Activated T-cell treated with anti-CD3 and anti-CD28 coated beads, Interleukin-2, amount 50 U/mL, for 4 hours (primary cell): ENCODE results near the gene CARD19. TPM values are rescaled to one million over a fixed set of nuclear protein-coding genes. Genes with fewer than 3 reads are reported as not detected.

Experiments used
- ATAC-seq, 2 donors: fragments of 200-7000 bp; cut with Tn5 transposase; one replicate each; pipeline ENCODE4 v1.10.0; 2021
- DNase-seq: peaks from one replicate; pipeline ENCODE4 v3.0.0-alpha.2; 2020
- H3K27me3 Mint-ChIP-seq: one replicate; pipeline ENCODE4 v1.8.0; 2021; ENCODE audit warnings: low read depth, mixed read lengths
- H3K36me3 Mint-ChIP-seq: one replicate; pipeline ENCODE4 v1.8.0; 2022; ENCODE audit warnings: mixed read lengths; ENCODE audit not compliant: insufficient read depth
- H3K4me1 Mint-ChIP-seq: one replicate; pipeline ENCODE4 v1.8.0; 2021; ENCODE audit warnings: low read depth, mixed read lengths
- H3K4me3 Mint-ChIP-seq: one replicate; pipeline ENCODE4 v1.8.0; 2021; ENCODE audit warnings: mild to moderate bottlenecking, moderate library complexity, mixed read lengths
- H3K9me3 Mint-ChIP-seq: one replicate; pipeline ENCODE4 v1.8.0; 2021; ENCODE audit warnings: mixed read lengths
- total RNA-seq, 3 donors: library from RNA; stranded (reverse); gene quantifications; one replicate each; pipeline ENCODE4 v1.2.1, GENCODE V29; 2021

Gene CARD19
- total RNA-seq, 3 donors from 2014 or later, result 25.5 to 33.8 (median 28.4) TPM

DNA sequence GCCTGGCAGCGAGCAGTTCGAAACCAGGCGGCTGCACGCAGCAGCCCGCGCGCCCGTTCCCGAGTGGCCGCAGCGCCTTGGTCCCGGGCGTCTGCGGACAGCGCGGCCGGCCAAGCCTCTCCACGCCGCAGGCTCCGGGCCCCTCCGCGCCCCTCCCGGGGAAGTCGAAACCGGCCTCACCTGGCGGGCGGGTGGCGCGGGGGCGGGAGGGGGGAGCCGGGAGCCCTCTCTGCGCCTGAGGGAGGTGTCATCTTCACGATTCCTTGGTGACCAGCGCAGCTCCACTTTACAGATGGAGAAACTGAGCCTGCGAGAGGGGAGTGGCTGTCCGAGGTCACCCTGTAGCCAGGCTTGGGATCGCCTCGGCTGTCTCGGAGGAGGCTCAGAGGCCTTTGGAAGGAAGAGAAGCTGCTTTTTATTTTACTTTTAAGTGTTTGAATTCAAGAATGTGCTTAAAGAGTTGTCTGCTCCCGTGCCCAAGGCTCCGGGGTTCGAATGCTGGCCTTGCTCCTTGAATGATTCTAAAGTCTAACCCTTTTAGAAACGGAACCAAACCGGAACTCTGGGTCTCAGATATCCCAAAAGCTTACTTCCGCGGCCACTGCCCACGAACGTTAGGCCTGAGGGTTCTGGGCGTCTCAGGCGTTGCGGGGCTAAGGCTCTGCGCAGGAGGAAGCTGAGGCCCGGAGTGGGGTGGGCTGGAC is 36.9 kb upstream of the CARD19 start:
- peak; percentile 24 to 27 for ATAC-seq
- no peaks in the 10 kb centered on the region for H3K27me3 Mint-ChIP-seq
- H3K4me3 Mint-ChIP-seq, result peak overlapping the region; percentile 88
- peaks cover 63% of the 10 kb centered on the region for H3K4me1 Mint-ChIP-seq
- no peaks in the 10 kb centered on the region for H3K9me3 Mint-ChIP-seq
- DNase-seq, result peak; percentile 36
- H3K36me3 Mint-ChIP-seq, result no peaks in the 10 kb centered on the region

DNA sequence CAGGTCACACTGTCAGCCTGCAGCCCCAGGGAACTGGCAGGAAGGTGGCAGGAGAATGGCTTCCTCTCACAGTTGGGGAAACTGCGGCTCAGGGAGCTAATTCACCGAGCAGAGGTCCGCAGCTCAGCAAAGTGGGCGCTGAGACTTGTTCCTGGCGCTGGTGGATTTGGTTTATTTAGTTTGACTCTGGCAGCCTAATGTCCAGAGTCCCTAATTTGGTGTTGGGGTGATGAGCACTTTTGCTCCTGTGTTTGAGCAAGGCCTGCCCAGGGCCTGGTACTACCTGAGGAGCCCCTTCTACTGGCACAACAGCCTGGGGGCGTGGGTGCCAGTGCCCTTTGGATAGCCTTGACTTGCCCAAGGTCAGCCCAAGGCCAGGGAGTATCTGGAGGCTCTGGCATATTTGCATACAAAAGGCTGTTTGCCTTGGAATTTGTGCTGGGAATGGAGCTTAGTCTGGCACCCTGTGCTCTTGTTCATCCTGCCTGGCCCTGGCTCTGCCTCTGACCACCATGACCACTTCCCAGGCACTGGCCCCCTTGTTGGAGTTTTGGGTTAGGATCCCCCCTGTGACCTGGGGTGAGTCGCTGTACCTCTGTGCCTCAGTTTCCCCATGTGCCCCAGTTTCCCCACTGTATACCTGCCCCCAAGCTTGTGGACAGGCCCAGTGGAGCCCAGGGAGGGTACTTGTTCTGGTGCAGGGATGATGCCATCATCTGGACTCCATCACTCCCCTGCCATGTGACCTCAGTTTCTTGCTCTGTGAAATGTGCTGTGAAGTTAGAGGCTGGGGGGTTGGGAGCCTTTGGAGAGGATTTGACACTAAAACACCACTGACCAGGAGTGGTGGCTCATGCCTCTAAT is 36.1 kb upstream of the CARD19 start:
- Mint-ChIP-seq H3K27me3 (no peaks in the 10 kb centered on the region), H3K4me3 (peak overlapping the region; percentile 88), H3K4me1 (peaks cover 70% of the 10 kb centered on the region), H3K9me3 (no peaks in the 10 kb centered on the region), H3K36me3 (no peaks in the 10 kb centered on the region)
- DNase-seq (no peak), ATAC-seq (no peak)

DNA sequence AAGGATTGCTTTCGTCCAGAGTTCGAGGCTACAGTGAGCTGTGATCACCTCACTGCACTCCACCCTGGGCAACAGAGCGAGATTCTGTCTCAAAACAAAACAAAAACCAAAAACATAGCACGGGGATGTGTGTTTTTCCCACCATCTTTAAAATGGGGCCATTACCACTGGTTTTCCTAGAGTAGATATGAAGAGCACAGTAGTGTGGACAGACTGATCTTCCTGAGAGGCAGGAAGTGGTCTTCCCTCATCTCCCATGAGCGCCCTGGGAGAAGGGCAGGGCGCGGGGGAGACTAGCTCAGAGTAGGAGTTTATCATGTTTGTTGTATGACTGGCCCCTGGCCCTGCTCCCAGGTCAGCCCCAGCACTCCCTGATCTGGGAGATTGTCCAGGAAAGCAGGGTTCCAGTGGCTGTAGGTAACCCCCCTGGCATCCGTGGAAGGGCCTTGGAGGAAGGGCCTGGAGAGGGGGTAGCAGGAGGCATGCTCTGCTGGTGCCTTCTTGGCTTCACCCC is 35.2 kb upstream of the CARD19 start:
- Mint-ChIP-seq H3K36me3 (peaks cover 2% of the 10 kb centered on the region), H3K27me3 (no peaks in the 10 kb centered on the region), H3K9me3 (no peaks in the 10 kb centered on the region), H3K4me1 (peaks cover 75% of the 10 kb centered on the region), H3K4me3 (peak overlapping the region; percentile 88)
- no peak for ATAC-seq
- no peak for DNase-seq

DNA sequence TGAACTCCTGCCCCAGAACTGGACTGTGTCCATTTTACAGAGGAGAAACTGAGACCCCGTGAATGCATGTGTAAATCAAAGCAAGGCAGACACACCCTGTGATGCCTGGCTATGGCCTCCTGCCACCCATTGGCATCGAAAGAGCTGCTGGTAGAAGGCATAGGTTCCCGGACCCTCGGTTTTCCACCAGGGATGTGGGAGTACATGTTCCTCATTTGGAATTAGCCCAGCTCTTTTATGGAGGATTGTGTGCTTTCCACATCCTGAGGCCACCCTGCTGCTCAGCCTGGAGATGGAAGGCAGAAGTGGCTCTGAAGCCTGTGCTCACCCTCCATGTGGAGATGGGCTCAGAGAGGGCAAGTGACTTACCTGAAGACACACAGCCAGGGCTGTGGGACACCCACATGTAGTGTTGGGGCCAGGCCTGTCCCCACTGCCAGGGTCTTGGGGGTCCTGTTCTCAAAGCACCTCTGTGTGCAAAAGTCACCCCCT is 34.7 kb upstream of the CARD19 start:
- H3K4me3 Mint-ChIP-seq, result peak overlapping the region; percentile 88
- no peaks in the 10 kb centered on the region for H3K9me3 Mint-ChIP-seq
- peaks cover 4% of the 10 kb centered on the region for H3K36me3 Mint-ChIP-seq
- H3K4me1 Mint-ChIP-seq, result peaks cover 80% of the 10 kb centered on the region
- DNase-seq (no peak), ATAC-seq (no peak)
- H3K27me3 Mint-ChIP-seq, result no peaks in the 10 kb centered on the region

DNA sequence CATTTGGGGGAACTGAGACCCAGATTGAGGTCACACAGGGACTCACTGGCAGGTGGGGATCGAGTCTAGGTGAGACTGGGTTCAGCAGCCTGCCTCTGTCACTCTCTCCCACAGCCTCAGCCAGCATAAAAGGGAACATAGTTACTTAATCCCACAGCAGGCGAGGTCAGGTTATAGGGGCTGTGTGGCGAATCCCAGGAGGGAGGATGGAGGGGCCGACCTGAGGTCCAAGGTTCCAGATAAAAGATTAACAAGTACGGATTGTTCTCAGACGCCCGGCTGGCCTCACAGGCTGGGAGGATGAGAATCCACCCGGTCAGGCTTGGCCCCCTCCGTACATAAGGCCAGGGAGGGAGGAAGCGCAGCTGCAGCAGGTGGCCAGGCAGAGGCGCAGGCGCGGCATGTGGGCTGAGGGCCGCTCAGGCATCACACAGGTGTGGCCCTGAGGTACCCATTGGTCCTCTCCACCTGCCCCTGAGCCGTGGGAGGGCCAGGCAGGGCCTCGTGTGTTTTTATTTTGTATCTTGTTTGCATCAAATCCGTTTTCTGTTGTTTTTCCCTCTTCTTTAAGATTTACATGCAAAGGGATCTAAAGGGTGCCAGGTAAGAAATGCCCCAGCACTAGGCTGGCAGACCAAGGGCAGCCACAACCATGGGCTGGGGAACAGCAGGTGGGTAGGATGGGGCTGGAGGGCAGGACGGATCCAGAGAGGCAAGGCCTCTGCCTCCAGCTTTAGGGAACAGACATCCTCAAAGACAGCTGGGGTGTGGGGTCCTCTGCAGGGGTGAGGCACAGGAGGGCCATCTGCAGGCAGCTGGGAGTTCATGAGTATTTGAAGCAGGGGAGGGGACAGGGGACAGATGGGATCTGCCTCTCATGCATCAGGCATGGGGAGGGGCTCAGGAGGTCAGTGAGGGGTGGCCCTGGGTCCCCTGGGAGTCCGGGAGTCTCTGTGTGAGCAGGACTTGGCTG is 33.9 kb upstream of the CARD19 start:
- Mint-ChIP-seq H3K4me3 (peak overlapping the region; percentile 67), H3K9me3 (no peaks in the 10 kb centered on the region), H3K36me3 (peaks cover 5% of the 10 kb centered on the region), H3K4me1 (peaks cover 86% of the 10 kb centered on the region), H3K27me3 (no peaks in the 10 kb centered on the region)
- no peak for DNase-seq
- ATAC-seq, result no peak

DNA sequence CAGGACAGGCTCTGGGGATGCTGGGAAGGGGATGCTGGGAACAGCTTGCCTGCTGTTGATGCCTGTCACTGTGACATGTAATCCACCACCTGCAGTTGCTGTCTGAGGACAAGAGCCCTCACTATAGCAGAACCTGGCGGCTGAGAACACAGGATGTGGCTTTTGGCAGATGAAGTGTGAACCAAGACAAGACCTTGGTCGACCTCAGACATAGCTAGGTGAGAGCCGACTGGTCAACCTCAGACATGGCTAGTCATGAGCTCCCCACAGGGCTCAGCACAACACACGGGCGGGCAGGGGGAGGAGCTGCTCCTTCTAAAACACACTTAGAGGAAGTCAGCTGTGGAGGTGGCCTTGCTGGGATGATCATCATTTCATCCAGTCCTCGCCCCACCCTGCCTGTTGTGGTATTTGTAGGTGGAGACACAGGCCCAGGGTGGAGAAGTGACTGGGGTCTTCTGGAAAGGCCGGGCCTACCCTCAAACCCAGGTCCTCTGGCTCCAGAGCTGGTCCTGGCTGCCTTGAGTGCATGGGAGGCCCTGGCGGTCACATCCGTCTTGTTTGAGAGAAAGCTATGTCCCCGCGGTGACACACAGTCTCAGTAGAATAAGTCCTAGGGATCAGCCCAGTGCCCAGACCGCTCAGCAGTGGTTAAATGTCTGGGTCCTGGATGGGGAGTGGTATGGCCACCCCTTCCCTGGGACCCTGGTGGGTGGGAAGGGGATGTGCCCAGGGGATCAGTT is 31.5 kb upstream of the CARD19 start:
- H3K9me3 Mint-ChIP-seq, result no peaks in the 10 kb centered on the region
- no peaks in the 10 kb centered on the region for H3K27me3 Mint-ChIP-seq
- peaks cover 15% of the 10 kb centered on the region for H3K36me3 Mint-ChIP-seq
- H3K4me3 Mint-ChIP-seq, result peak overlapping the region; percentile 78
- peak; percentile 74 for DNase-seq
- peak; percentile 93 to 95 for ATAC-seq
- H3K4me1 Mint-ChIP-seq, result peaks cover 93% of the 10 kb centered on the region

DNA sequence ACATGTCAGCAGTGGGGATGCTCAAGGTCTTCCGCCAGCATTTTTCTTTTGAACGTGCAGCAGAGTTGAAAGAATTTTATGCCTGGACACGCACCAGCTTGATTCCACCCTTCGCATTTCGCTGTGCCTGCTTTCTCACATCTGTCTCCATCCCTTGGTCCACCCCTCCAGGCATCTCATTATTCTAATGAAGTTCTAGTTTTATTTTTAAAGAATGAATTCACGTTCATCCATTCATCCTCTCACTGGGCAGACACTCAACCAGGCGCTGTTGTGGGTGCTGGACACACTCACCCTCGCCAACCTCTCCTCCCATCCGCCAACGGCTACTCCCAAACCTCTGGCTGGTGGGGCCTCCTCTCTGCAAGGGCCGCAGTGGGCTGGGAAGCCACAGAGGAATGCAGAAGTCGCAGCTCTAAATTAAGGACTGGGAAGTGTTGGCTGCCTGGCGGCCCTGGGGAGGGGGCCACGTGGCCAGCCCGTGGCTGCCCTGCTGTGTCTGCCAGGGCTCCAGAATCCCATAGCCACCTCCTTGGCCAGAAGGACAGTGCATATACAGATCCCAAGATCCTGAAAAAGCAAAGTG is 30.8 kb upstream of the CARD19 start:
- H3K27me3 Mint-ChIP-seq, result no peaks in the 10 kb centered on the region
- peaks cover 15% of the 10 kb centered on the region for H3K36me3 Mint-ChIP-seq
- peak overlapping the region; percentile 78 for H3K4me3 Mint-ChIP-seq
- H3K4me1 Mint-ChIP-seq, result peaks cover 89% of the 10 kb centered on the region
- DNase-seq (no peak), ATAC-seq (no peak)
- H3K9me3 Mint-ChIP-seq, result no peaks in the 10 kb centered on the region

DNA sequence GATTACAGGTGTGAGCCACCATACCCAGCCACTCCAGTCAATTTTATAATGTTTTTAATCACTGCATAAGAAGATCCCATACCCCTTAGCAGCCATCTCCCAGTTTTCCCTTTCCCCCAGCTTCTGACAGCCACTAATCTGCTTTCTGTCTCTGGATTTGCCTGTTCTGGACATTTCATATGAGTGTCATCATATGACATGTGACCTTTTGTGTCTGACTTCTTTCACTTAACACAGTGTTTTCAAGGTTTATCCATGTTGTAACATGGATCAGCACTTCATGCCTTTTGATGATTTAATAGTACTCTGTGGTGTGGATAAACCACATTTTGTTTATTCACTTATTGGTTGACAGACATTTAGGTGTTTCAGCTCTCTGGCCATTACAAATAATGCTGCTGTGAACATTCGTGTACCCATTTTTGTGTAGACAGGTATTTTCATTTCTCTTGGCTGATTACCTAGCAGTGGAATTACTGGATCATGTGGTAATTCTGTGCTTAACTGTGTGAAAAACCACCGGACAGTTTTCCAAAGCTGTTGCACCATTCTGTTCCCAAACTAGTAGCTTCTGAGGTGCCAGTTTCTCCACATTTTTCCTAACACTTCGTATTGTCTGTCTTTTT is 28.9 kb upstream of the CARD19 start:
- no peak for DNase-seq

DNA sequence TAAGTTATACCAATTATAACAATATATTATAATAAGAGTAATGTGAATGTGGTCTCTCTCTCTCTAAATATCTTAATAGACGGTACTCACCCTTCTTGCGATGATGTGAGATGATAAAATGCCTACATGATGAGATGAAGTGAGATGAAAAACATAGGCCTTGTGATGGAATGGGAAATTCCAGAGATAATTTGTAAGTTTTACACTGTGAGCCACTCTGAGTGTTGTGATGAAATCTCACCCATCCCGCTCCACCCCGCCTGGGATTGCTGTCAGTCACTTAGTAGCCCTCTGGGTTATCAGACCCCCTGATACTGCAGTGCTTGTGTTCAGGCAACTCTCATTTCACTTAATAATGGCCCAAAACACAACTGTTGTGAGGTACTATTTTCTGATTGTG is 27.1 kb upstream of the CARD19 start:
- Mint-ChIP-seq H3K9me3 (no peaks in the 10 kb centered on the region), H3K27me3 (no peaks in the 10 kb centered on the region), H3K4me1 (peaks cover 79% of the 10 kb centered on the region), H3K4me3 (no peak overlapping the region), H3K36me3 (peaks cover 19% of the 10 kb centered on the region)
- ATAC-seq (no peak), DNase-seq (no peak)

More for the DNA sequence above, 28.9 kb upstream of the CARD19 start:
- H3K4me3 Mint-ChIP-seq, result no peak overlapping the region
- H3K27me3 Mint-ChIP-seq, result no peaks in the 10 kb centered on the region
- H3K36me3 Mint-ChIP-seq, result peaks cover 19% of the 10 kb centered on the region
- H3K4me1 Mint-ChIP-seq, result peaks cover 85% of the 10 kb centered on the region
- no peaks in the 10 kb centered on the region for H3K9me3 Mint-ChIP-seq
- ATAC-seq, result no peak

DNA sequence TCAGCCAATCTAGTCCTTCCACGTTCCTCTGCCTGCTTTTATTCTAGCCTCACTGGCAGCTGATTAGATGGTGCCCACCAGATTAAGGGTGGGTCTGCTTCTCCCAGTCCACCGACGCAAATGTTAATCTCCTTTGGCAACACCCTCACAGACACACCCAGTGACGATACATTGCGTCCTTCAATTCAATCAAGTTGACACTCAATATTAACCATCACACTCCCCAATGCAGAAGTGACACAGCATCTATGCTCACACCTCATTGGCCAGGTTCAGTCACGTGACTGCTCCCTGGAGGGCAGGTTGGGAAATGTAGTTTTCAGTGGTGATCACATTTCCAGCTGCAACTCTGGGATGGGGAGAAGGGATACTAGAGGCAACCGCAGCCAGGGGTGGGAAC is 24.6 kb upstream of the CARD19 start:
- Mint-ChIP-seq H3K4me3 (no peak overlapping the region), H3K27me3 (no peaks in the 10 kb centered on the region), H3K36me3 (peaks cover 15% of the 10 kb centered on the region), H3K4me1 (peaks cover 69% of the 10 kb centered on the region), H3K9me3 (no peaks in the 10 kb centered on the region)
- ATAC-seq (peak; percentile 32 to 51), DNase-seq (no peak)

DNA sequence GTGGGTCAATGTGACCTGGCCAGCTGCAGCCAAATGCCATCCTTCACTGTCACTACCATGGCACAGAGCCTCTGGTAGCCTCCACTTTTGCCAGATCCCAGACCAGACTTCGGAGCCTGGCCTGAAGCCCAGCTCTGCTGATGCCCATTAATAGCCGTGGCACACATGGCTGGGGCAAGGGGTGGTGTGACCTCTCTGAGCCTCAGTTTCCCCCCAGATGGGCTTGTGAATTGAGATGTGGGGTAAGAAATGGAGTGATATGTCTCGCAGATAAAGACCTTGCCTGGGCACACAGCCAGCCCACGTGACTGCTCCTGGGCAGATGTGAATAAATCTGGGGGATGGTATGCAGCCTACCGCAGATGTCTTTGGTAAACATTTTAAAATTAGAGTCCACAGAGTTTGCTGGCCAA is 23.6 kb upstream of the CARD19 start:
- ATAC-seq (peak in 1 of 2 donors; percentile 70), DNase-seq (peak; percentile 40)
- peaks cover 66% of the 10 kb centered on the region for H3K4me1 Mint-ChIP-seq
- H3K27me3 Mint-ChIP-seq, result no peaks in the 10 kb centered on the region
- no peaks in the 10 kb centered on the region for H3K9me3 Mint-ChIP-seq
- H3K36me3 Mint-ChIP-seq, result peaks cover 14% of the 10 kb centered on the region
- no peak overlapping the region for H3K4me3 Mint-ChIP-seq

DNA sequence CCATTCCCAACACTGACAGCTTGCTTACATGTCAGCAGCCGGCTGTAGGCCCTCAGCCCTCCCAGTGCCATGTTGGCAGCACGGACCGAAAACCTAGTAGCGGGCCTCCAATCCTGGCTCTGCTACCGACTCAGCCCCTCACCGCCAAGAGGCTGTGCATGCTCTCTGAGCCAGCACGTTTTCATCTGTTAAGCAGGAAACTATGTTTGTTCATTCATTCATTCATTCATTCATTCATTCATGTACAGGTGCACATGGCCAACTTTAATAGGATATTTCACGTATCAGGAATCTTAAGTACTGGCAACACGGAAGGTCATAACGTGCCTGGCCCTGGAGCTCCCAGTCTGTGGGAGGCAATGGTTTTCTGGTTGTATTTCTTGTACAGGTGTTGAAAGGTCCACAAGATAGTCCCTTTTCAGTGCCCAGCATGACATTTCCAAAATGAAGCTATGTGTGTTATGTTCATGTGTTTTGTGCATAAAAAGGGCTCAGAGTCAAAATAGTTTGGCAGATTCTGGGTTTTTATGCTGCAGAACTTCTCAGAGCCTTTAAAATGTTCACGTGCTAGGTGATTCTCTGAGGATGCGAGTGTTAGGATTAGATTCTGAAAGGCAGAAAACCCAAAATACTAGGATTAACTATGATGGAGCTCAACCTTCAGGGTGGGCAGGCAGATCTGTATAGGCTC is 19.8 kb upstream of the CARD19 start:
- Mint-ChIP-seq H3K27me3 (no peaks in the 10 kb centered on the region), H3K4me3 (no peak overlapping the region), H3K4me1 (peaks cover 39% of the 10 kb centered on the region), H3K36me3 (peaks cover 16% of the 10 kb centered on the region), H3K9me3 (no peaks in the 10 kb centered on the region)
- DNase-seq (no peak), ATAC-seq (no peak)
